SK-N-SH (cell line): ENCODE measurements around the gene OSBPL8.

Experiments
- CTCF ChIP-seq: fragments of 200-600 bp; sonication (generic); IDR thresholded peaks from 2 replicates; pipeline ENCODE4 v1.6.1; 2017; ENCODE audit warnings: antibody characterized with exemption, mild to moderate bottlenecking, moderate library complexity
- EP300 ChIP-seq, 2 experiments: IDR thresholded peaks; 2 replicates each; pipeline versions ENCODE4 v1.4.0 to v1.6.1; 2012; ENCODE audit warnings: borderline replicate concordance in 1 of 2, low read depth in 1 of 2, low read length in 1 of 2
- EZH2phosphoT487 ChIP-seq: fragments of 200-600 bp; sonication (generic); IDR thresholded peaks from 2 replicates; pipeline ENCODE4 v1.6.1; 2017; ENCODE audit warnings: low read depth, mixed run types, mild to moderate bottlenecking, antibody characterized with exemption, moderate library complexity, borderline replicate concordance
- FOXJ3 ChIP-seq: sonication (generic); formaldehyde crosslinking; IDR thresholded peaks from 2 replicates; pipeline ENCODE4 v1.5.1; 2020; ENCODE audit warnings: mild to moderate bottlenecking, missing genetic modification reagents
- IRF3 ChIP-seq: fragments of 150-350 bp; IDR thresholded peaks from 2 replicates; pipeline ENCODE4 v1.6.1; 2016; ENCODE audit warnings: mild to moderate bottlenecking, low read depth, low read length
- PBX3 ChIP-seq: IDR thresholded peaks from 2 replicates; pipeline ENCODE4; 2012
- POLR2AphosphoS5 ChIP-seq: IDR thresholded peaks from 2 replicates; pipeline ENCODE4 v1.6.1; 2012; ENCODE audit warnings: low read depth, low read length
- REST ChIP-seq: IDR thresholded peaks from 2 replicates; pipeline ENCODE4 v1.6.1; 2012; ENCODE audit warnings: mild to moderate bottlenecking, low read depth, low read length, moderate library complexity
- TAF1 ChIP-seq: IDR thresholded peaks from 2 replicates; pipeline ENCODE4 v1.6.1; 2012; ENCODE audit warnings: low read depth, mild to moderate bottlenecking, low read length, moderate library complexity, borderline replicate concordance
- TCF12 ChIP-seq: IDR thresholded peaks from 2 replicates; pipeline ENCODE4 v1.4.0; 2012
- TF ChIP-seq, protein P1 (sequence below): fragments of 150-350 bp; IDR thresholded peaks from 2 replicates; pipeline ENCODE4 v1.6.1; 2017; ENCODE audit warnings: antibody characterized with exemption, low read length, low read depth, borderline replicate concordance

- no peak for TF ChIP-seq PBX3
- TF ChIP-seq CTCF = no peak
- no peak for TF ChIP-seq TAF1
- no peak for TF ChIP-seq FOXJ3
- no peak for TF ChIP-seq EZH2phosphoT487
- TF ChIP-seq, protein P1, sequence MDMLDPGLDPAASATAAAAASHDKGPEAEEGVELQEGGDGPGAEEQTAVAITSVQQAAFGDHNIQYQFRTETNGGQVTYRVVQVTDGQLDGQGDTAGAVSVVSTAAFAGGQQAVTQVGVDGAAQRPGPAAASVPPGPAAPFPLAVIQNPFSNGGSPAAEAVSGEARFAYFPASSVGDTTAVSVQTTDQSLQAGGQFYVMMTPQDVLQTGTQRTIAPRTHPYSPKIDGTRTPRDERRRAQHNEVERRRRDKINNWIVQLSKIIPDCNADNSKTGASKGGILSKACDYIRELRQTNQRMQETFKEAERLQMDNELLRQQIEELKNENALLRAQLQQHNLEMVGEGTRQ = no peak
- no peak for TF ChIP-seq IRF3
- no peak for TF ChIP-seq POLR2AphosphoS5
- no peak for TF ChIP-seq TCF12
- no peak for TF ChIP-seq EP300 (IDR thresholded peaks at IDR 0.05; ENCODE audit: borderline replicate concordance in 1 of 2, low read depth in 1 of 2, low read length in 1 of 2)
- TF ChIP-seq REST = no peak
Measured at GRCh38 chr12:76424941-76425340, 134.6 kb downstream of the OSBPL8 start.
